GM12878 (cell line): Measurements from ENCODE around the gene SOX18. TPM values are rescaled to one million over a fixed set of nuclear protein-coding genes. Genes with fewer than 3 reads are reported as not detected.

ENCODE experiments used
- ATAC-seq: fragments of 200-7000 bp; cut with Tn5 transposase; 3 replicates; pipeline ENCODE4 v1.9.1; 2020; ENCODE audit warnings: mild to moderate bottlenecking, moderate library complexity
- BruUV-seq: library from RNA; stranded (reverse); fragments of 400-500 nt; replicated peaks from 2 replicates; lab custom pipeline; 2021; lab: Mats Ljungman, UMichigan
- CTCF ChIA-PET: fragments of 300-600 bp; sonication (Branson Sonifier 250); formaldehyde crosslinking; extraction: SDS; loops from one replicate; lab custom pipeline; 2021; ENCODE audit warnings: inconsistent platforms; lab: Yijun Ruan, JAX
- POLR2A ChIA-PET: fragments of 350-600 bp; formaldehyde crosslinking; extraction: SDS; loops from one replicate; lab custom pipeline; 2021; ENCODE audit warnings: inconsistent platforms; lab: Charles Lee
- RAD21 ChIA-PET: fragments of 300-600 bp; sonication (Branson Sonifier 250); formaldehyde crosslinking; loops from one replicate; lab custom pipeline; 2023; ENCODE audit warnings: antibody characterized with exemption; ENCODE audit not compliant: unreplicated experiment; lab: Charles Lee
- SMC1A ChIA-PET: fragments of 300-600 bp; sonication (Branson Sonifier 250); formaldehyde crosslinking; loops from one replicate; lab custom pipeline; 2023; ENCODE audit not compliant: unreplicated experiment, uncharacterized antibody; lab: Charles Lee
- DNase-seq: peaks from one replicate; pipeline ENCODE4 v3.0.0-alpha.2; 2011; ENCODE audit warnings: low read depth, low spot score
- FAIRE-seq: peaks from 3 replicates; lab custom pipeline; 2011; peaks lifted over from hg19 to GRCh38; lab: Jason Lieb, UNC
- H2AFZ ChIP-seq: 2 replicates; pipeline ENCODE4 v1.6.0; 2011; ENCODE audit warnings: low read depth, low read length, control low read depth; ENCODE audit not compliant: control insufficient read depth
- H3K27ac ChIP-seq: 2 replicates; pipeline ENCODE4 v1.5.1; 2011; ENCODE audit warnings: control low read depth; ENCODE audit not compliant: control insufficient read depth, insufficient read depth
- H3K27me3 ChIP-seq, 2 experiments: replicated peaks in 1 of 2; 2 replicates each; pipeline versions ENCODE4 v1.6.0 to v1.6.1; 2011; ENCODE audit warnings: low read length in 1 of 2; ENCODE audit not compliant: control insufficient read depth in 2 of 2, insufficient read depth in 2 of 2
- H3K36me3 ChIP-seq, 2 experiments: 2 replicates each; pipeline ENCODE4 v1.5.1; 2011; ENCODE audit warnings: low read length in 1 of 2; ENCODE audit not compliant: control insufficient read depth in 2 of 2, insufficient read depth in 2 of 2
- H3K4me1 ChIP-seq: 2 replicates; pipeline ENCODE4 v1.6.1; 2011; ENCODE audit warnings: mild to moderate bottlenecking, low read length, moderate library complexity, mixed read lengths; ENCODE audit not compliant: control insufficient read depth, insufficient read depth
- H3K4me2 ChIP-seq: 2 replicates; pipeline ENCODE4 v1.6.0; 2011; ENCODE audit warnings: control low read depth; ENCODE audit not compliant: control insufficient read depth, insufficient read depth
- H3K4me3 ChIP-seq: fragments of 200-600 bp; sonication (generic); 2 replicates; pipeline ENCODE4 v1.5.1; 2016
- H3K79me2 ChIP-seq: 2 replicates; pipeline ENCODE4 v1.6.0; 2011; ENCODE audit warnings: low read length; ENCODE audit not compliant: control insufficient read depth, insufficient read depth
- H3K9ac ChIP-seq: 2 replicates; pipeline ENCODE4 v1.8.0; 2011; ENCODE audit warnings: low read length, control low read depth, mixed read lengths; ENCODE audit not compliant: control insufficient read depth, insufficient read depth
- H3K9me3 ChIP-seq: replicated peaks from 3 replicates; pipeline ENCODE4 v1.5.1; 2011; ENCODE audit warnings: mild to moderate bottlenecking, low read length; ENCODE audit not compliant: control insufficient read depth, insufficient read depth
- H4K20me1 ChIP-seq: 2 replicates; pipeline ENCODE4 v1.6.0; 2011; ENCODE audit not compliant: control insufficient read depth, insufficient read depth
- NR2F1 ChIP-seq: fragments of 450-650 bp; conservative IDR thresholded peaks from 2 replicates; pipeline ENCODE4 v1.6.1; 2017; ENCODE audit warnings: mild to moderate bottlenecking
- SREBF1 ChIP-seq: IDR thresholded peaks from 2 replicates; pipeline ENCODE4 v1.6.1; 2012; ENCODE audit warnings: mild to moderate bottlenecking, low read length
- WGBS: methylation state at CpG from one replicate; pipeline ENCODE4 v1.1.6; 2016; ENCODE audit warnings: low lambda C conversion rate; ENCODE audit not compliant: insufficient replicate concordance, insufficient coverage; ENCODE audit errors: missing lambda C conversion rate; 5-methylcytosine and 5-hydroxymethylcytosine counted together
- in situ Hi-C: fragments of 300-500 bp; cut with MboI; formaldehyde crosslinking; loops from 9 replicates; pipeline ENCODE4 v1.14.3; 2018; ENCODE audit warnings: mixed read lengths
- intact Hi-C: fragments of 100-400 bp; cut with micrococcal nuclease; formaldehyde crosslinking; loops from one replicate; pipeline ENCODE4 v1.14.2; 2022; ENCODE audit not compliant: unreplicated experiment
- polyA plus RNA-seq, 11 experiments: library from polyadenylated mRNA; depleted of rRNA in 4 of 11; unstranded in 6 of 11; stranded (reverse) in 5 of 11; fragments of >200 nt; fragmentation: Nextera tagmentation in 4 of 11; fragmentation: Illumina TruSeq in 1 of 11; extraction: Ambion mirVana in 4 of 11; extraction: Trizol in 1 of 11; gene quantifications; 1 replicate in 1 of 11; 2 replicates in 10 of 11; pipeline versions ENCODE4 v1.2.1 to v1.2.3, GENCODE V29; 2011 to 2016; ENCODE audit warnings: inconsistent platforms in 2 of 11, missing spikeins in 2 of 11, low read depth in 1 of 11
- total RNA-seq, 4 experiments: library from RNA; depleted of rRNA in 3 of 4; stranded (reverse); fragments of >200 nt in 3 of 4; fragmentation: Illumina TruSeq in 1 of 4; extraction: Trizol in 1 of 4; gene quantifications; 2 replicates each; pipeline versions ENCODE4 v1.2.1 to v1.2.3, GENCODE V29; 2013 to 2021

The SOX18 gene
- total and polyA plus RNA-seq, 10 of the 15 experiments (the other 5 are each of a cell fraction or from before 2014, with no cell fraction given), result 0.05 to 5.6 (median 0.28) TPM; not detected in 3

DNA sequence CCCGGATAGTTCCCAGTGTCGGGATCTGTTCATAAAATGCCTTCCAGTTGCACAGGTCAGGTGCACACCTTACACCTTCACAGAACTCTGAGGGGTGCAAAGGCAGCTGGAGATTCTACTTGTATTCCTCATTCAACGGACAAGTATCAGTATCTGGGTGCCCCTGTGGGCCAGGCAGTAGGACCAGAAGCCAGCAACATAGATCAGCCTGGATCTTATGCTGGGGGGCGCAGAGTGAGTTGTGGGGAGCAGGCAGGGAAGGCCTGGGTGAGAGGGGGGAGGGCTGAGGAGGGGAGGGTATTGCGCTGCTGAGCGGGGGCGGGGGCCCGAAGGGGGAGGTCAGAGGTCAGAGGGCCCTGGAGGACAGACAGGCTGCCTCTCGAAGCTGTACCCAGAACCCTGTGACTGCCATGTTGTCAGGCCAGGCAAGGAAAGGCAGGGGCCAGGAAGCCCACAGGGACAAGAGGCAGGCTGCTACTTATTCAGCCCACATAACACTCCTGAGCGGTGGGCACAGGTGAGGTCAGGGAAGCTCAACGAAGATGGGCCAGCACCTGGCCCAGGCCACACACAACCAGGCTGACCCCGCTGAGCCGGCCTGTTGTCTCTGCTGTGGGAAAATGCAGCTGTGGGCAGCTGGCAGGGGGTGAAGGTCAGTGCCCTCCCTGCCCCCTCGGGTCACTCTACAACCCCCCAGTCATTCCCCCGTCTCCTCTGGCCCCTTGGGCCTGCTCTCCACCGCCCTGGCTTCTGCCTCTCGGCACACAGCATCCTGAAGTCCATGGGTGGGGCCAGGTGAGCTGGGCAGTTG, 31.6 kb upstream of the SOX18 start:
- ChIA-PET RAD21 (interaction anchor here (2.3 to 6.7 kb wide), 2 partner anchors 34 to 39 kb away, joined by 6 to 67 read pairs; no protein-coding TSS in a partner anchor), CTCF (interaction anchor here (1.5 to 1.6 kb wide), 2 partner anchors 39 to 205 kb away, joined by 6 to 11 read pairs; no protein-coding TSS in a partner anchor), SMC1A (interaction anchor here (0.6 to 2.3 kb wide), 3 partner anchors 20 to 39 kb away, joined by 3 to 11 read pairs (median 5); no protein-coding TSS in a partner anchor), POLR2A (interaction anchor here (1.6 to 3.5 kb wide), 2 partner anchors 43 to 101 kb away, joined by 4 to 14 read pairs; partner anchors contain the start of genes PRPF6 and SAMD10)
- peaks cover 25% of the 10 kb centered on the region for H3K4me1 ChIP-seq
- ATAC-seq (no peak), DNase-seq (no peak), FAIRE-seq (no peak)
- no peaks in the 10 kb centered on the region for H3K9me3 ChIP-seq
- no TSS peak for BruUV-seq
- no peak for TF ChIP-seq SREBF1
- peak; percentile 32; the same call in 1 of the 2 replicates for TF ChIP-seq NR2F1
- no peak overlapping the region for H3K9ac ChIP-seq
- in situ Hi-C loops, result no loop called here
- no peak overlapping the region for H3K27ac ChIP-seq
- WGBS, result 98% methylated on average over 13 of the region's 17 CpGs
- peak overlapping the region; percentile 52; the same call in 1 of the 2 replicates for H3K4me2 ChIP-seq
- H3K79me2 ChIP-seq, result peaks cover 28% of the 10 kb centered on the region
- H3K4me3 ChIP-seq, result no peak overlapping the region
- H3K27me3 ChIP-seq, result peaks cover 2 to 7% of the 10 kb centered on the region in 2 experiments; a peak in 2 of 4 replicates
- H4K20me1 ChIP-seq, result no peaks in the 10 kb centered on the region
- H3K36me3 ChIP-seq, result no peaks in the 10 kb centered on the region
- intact Hi-C loops, result no loop called here
- no peak overlapping the region for H2AFZ ChIP-seq
